Measurements from ENCODE around the gene DDX28.

DNA sequence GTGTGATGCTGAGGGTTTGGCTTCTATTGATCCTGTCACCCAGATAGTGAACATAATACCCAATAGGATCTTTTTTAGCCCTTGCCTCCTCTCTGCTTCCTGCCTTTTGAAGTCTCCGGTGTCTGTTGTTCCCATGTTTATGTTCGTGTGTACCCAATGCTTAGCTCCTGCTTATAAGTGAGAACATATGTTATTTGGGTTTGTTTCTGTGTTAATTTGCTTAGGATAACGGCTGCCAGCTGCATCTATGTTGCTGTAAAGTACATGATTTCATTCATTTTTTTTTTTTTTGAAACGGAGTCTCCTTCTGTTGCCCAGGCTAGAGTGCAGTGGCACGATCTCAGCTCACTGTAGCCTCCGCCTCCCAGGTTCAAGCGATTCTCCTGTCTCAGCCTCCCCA is 23.1 kb upstream of the DDX28 start:
- TF ChIP-seq HDAC6 (IDR thresholded peaks at IDR 0.05; ENCODE audit: low read depth, low read length) = no peak
- TF ChIP-seq EP300 (IDR thresholded peaks at IDR 0.05; ENCODE audit: borderline replicate concordance in 1 of 2, low read depth in 2 of 2, low read length in 2 of 2) = no peak
- TF ChIP-seq, protein P1, sequence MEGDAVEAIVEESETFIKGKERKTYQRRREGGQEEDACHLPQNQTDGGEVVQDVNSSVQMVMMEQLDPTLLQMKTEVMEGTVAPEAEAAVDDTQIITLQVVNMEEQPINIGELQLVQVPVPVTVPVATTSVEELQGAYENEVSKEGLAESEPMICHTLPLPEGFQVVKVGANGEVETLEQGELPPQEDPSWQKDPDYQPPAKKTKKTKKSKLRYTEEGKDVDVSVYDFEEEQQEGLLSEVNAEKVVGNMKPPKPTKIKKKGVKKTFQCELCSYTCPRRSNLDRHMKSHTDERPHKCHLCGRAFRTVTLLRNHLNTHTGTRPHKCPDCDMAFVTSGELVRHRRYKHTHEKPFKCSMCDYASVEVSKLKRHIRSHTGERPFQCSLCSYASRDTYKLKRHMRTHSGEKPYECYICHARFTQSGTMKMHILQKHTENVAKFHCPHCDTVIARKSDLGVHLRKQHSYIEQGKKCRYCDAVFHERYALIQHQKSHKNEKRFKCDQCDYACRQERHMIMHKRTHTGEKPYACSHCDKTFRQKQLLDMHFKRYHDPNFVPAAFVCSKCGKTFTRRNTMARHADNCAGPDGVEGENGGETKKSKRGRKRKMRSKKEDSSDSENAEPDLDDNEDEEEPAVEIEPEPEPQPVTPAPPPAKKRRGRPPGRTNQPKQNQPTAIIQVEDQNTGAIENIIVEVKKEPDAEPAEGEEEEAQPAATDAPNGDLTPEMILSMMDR (IDR thresholded peaks at IDR 0.05; ENCODE audit: control extremely low read depth in 1 of 3, insufficient read depth in 1 of 3, low read depth in 1 of 3, low read length in 3 of 3) = no peak
- no peak for TF ChIP-seq SUZ12 (IDR thresholded peaks at IDR 0.05; ENCODE audit: low read length)
- no peak for TF ChIP-seq JUND (IDR thresholded peaks at IDR 0.05; ENCODE audit: low read length)
- no peak for TF ChIP-seq ASH2L (IDR thresholded peaks at IDR 0.05; ENCODE audit: low read length)
- no peak for TF ChIP-seq TAF1 (IDR thresholded peaks at IDR 0.05; ENCODE audit: low read depth, low read length)
- no peak for TF ChIP-seq POLR2A (IDR thresholded peaks at IDR 0.05; ENCODE audit: control extremely low read depth in 1 of 2, low read depth in 2 of 2, low read length in 2 of 2)
- no peak for TF ChIP-seq CREB1 (IDR thresholded peaks at IDR 0.05)
- no peak for TF ChIP-seq POLR2AphosphoS5 (IDR thresholded peaks at IDR 0.05; ENCODE audit: low read depth, low read length)
